AG08395 (cell line): ENCODE data around the gene TMEM231.

Experiments
- DNase-seq: peaks from one replicate; pipeline ENCODE4 v3.0.0; 2012; ENCODE audit warnings: mixed read lengths, low spot score

The TMEM231 gene

GRCh38 chr16:75488322-75488721 is 67.7 kb downstream of the TMEM231 start:
- DNase-seq, result no peak
